HEK293 (cell line): ENCODE results near the gene CSMD2.

Experiments used
- KLF16 ChIP-seq: fragments of 450-650 bp; formaldehyde crosslinking; IDR thresholded peaks from 2 replicates; pipeline ENCODE4 v1.5.1; 2017; ENCODE audit warnings: missing biosample characterization, missing genetic modification characterization
- ZNF133 ChIP-seq: fragments of 450-650 bp; formaldehyde crosslinking; IDR thresholded peaks from 2 replicates; pipeline ENCODE4 v1.5.1; 2016; ENCODE audit warnings: missing biosample characterization, missing genetic modification characterization
- TF ChIP-seq, protein P1 (sequence below): fragments of 450-650 bp; formaldehyde crosslinking; IDR thresholded peaks from 2 replicates; pipeline ENCODE4 v1.5.1; 2016; ENCODE audit warnings: missing biosample characterization, missing genetic modification characterization
- TF ChIP-seq, protein P2 (sequence below): fragments of 450-650 bp; formaldehyde crosslinking; IDR thresholded peaks from 2 replicates; pipeline ENCODE4 v1.5.1; 2016; ENCODE audit warnings: missing biosample characterization, missing genetic modification characterization

DNA sequence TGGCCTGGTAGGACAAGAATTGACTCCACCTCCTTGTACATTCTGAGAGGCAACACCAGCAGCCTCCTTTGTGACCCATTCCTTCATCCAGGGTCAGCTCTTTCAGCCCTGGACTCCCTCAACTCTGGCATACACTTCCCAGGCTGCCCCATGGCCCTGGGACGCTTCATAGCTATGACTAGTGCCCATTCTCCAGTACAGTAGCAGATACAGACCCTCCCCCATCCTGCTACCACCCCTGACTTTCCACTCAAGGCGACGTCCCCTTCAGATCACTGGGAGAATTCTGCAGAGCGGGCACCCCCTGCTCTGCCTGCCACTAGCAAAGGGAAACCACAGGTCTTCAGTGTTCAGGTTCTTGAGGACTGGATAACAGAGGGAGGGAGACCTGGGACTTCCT is 400.9 kb downstream of the CSMD2 start:
- TF ChIP-seq ZNF133 (tag by site-specific recombination) (no peak), KLF16 (tag by site-specific recombination) (no peak)
- TF ChIP-seq, protein P1, sequence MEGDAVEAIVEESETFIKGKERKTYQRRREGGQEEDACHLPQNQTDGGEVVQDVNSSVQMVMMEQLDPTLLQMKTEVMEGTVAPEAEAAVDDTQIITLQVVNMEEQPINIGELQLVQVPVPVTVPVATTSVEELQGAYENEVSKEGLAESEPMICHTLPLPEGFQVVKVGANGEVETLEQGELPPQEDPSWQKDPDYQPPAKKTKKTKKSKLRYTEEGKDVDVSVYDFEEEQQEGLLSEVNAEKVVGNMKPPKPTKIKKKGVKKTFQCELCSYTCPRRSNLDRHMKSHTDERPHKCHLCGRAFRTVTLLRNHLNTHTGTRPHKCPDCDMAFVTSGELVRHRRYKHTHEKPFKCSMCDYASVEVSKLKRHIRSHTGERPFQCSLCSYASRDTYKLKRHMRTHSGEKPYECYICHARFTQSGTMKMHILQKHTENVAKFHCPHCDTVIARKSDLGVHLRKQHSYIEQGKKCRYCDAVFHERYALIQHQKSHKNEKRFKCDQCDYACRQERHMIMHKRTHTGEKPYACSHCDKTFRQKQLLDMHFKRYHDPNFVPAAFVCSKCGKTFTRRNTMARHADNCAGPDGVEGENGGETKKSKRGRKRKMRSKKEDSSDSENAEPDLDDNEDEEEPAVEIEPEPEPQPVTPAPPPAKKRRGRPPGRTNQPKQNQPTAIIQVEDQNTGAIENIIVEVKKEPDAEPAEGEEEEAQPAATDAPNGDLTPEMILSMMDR = no peak
- TF ChIP-seq, protein P2, sequence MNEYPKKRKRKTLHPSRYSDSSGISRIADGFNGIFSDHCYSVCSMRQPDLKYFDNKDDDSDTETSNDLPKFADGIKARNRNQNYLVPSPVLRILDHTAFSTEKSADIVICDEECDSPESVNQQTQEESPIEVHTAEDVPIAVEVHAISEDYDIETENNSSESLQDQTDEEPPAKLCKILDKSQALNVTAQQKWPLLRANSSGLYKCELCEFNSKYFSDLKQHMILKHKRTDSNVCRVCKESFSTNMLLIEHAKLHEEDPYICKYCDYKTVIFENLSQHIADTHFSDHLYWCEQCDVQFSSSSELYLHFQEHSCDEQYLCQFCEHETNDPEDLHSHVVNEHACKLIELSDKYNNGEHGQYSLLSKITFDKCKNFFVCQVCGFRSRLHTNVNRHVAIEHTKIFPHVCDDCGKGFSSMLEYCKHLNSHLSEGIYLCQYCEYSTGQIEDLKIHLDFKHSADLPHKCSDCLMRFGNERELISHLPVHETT (tag by site-specific recombination) = no peak
